HG03066 (cell line): ENCODE results near the gene HOXC6.

Source experiments
- ATAC-seq: cut with Tn5 transposase; IDR thresholded peaks from one replicate; pipeline ENCODE4 v1.9.1; 2021; ENCODE audit warnings: low read depth; ENCODE audit not compliant: unreplicated experiment

Gene HOXC6

DNA sequence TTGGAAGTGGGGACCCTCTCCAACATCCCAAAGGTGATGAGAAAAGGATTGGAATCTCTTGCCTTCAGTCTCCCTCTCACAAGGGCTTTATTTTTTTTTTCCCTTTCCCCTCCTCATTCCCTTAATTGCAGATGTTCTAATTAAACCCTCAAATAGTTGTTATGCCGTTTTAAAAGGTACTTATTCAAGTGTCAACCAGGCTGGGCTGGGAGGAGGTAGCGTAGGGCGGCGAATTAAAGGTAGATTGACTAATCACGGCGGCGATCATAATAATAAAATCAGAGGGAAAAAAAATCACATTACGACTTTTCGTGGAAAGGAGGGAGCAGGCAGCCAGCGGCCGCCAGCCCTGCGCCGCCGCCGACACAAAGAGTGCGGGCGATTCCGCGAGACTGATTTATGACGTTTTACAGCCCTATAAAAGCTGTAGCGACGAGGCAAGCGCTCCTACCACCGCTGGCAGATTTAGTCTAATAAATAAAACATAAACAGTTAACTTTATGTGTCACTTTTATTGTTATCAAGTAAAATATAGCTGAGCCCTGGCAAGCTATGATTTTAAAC is 23.7 kb downstream of the HOXC6 start:
- ATAC-seq: no peak

GRCh38 chr12:54052438-54053002 is 24.3 kb downstream of the HOXC6 start:
- ATAC-seq: no peak

DNA sequence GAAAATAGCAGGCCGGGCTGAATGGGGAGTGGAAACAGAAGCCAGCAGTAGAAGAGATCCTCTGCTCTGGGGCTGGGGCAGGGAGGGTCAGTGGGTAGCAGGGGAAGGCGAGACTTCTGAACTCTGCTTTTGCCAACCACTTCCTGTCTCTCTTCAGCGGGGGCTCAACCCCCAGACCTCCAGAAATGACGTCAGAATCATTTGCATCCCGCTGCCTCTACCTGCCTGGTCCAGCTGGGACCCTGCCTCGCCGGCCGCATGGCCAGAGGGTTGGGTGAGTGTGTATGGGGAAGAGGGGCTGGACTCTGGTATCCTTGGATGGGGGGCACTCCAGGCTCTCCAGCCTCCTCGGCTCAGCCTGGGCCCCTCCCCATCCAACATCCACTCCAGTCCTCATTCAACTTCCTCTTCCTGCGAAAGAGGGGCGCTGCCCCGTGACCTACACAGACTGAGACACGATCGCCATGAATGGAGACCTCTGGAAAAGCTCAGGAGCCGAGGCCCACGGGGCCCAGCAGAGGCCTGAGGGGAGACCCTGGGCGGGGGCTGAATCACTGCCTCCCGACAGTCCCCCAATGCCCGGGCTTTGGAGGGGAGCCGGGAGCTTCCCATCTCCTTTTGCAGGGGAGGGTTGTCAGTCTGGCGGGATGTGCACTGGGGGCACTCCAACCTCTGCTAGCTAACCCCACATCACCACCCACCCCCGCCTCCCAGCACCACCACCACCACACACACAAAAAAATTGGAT is 24.9 kb downstream of the HOXC6 start:
- peak; percentile 78 for ATAC-seq

DNA sequence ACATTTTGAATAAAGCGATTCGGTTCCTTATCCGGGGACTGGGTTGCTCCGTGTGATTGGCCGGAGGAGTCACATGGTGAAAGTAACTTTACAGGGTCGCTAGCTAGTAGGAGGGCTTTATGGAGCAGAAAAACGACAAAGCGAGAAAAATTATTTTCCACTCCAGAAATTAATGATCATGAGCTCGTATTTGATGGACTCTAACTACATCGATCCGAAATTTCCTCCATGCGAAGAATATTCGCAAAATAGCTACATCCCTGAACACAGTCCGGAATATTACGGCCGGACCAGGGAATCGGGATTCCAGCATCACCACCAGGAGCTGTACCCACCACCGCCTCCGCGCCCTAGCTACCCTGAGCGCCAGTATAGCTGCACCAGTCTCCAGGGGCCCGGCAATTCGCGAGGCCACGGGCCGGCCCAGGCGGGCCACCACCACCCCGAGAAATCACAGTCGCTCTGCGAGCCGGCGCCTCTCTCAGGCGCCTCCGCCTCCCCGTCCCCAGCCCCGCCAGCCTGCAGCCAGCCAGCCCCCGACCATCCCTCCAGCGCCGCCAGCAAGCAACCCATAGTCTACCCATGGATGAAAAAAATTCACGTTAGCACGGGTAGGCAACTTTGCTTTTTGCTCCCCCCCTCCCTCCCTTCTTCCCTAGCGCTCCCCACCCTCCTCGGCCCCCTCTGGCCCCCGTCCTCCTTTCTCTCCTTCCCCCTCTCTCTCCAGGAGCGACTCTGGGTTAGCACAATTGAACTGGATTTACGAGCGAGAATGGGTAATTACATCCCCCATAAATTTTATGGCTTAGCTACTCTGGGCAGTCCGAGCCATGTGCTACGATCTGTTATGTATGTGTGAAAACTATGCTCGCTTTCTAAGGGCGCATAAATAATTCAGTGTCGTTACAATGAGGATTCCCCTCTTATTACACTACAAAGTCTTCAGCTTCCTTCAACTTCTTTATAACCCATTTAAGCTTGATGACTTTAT is 25.8 kb downstream of the HOXC6 start, which contains the start of gene HOXC4:
HOXC4 (plus strand) TSS at position 85 of the 991 bp plus-strand sequence; CDS start at position 173, 88 bp downstream.
- peak; percentile 51 for ATAC-seq

DNA sequence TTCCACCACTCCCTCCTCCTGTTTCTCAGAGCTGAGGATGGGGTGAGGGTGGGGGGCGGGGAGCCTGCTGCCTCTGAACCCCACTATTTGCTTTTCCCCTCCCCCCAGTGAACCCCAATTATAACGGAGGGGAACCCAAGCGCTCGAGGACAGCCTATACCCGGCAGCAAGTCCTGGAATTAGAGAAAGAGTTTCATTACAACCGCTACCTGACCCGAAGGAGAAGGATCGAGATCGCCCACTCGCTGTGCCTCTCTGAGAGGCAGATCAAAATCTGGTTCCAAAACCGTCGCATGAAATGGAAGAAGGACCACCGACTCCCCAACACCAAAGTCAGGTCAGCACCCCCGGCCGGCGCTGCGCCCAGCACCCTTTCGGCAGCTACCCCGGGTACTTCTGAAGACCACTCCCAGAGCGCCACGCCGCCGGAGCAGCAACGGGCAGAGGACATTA is 26.5 kb downstream of the HOXC6 start:
- ATAC-seq: no peak

DNA sequence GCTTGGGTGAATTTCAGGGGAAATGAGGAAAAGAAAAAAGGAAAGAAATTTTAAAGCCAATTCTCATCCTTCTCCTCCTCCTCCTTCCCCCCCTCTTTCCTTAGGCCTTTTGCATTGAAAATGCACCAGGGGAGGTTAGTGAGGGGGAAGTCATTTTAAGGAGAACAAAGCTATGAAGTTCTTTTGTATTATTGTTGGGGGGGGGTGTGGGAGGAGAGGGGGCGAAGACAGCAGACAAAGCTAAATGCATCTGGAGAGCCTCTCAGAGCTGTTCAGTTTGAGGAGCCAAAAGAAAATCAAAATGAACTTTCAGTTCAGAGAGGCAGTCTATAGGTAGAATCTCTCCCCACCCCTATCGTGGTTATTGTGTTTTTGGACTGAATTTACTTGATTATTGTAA is 27.3 kb downstream of the HOXC6 start:
- ATAC-seq: no peak

- ATAC-seq: no peak
Measured at GRCh38 chr12:54056110-54056509, 27.9 kb downstream of the HOXC6 start.

- no peak for ATAC-seq
Measured at GRCh38 chr12:54058128-54058768, 30.0 kb downstream of the HOXC6 start.

DNA sequence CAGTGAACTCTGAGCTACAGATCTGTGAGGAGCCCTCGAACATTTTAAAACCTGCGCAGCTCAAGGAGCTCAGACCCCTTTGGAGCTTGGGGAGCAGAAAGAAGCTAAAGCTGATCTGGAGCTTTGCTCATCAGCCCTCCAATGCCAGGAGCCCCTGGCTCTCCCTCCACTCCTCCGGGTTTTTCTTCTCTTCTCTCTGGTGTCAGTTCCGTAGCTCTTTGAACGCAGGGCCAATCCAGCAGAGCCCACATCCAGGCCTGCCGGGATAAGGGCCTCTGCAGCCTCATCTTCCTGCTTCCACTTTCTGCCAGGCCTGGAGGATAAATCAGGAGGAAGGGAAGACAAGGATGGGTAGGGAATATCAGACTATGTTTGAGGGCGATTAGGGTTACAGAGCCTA is 31.4 kb downstream of the HOXC6 start:
- no peak for ATAC-seq

- ATAC-seq: no peak
Measured at GRCh38 chr12:54060174-54060974, 32.1 kb downstream of the HOXC6 start.

DNA sequence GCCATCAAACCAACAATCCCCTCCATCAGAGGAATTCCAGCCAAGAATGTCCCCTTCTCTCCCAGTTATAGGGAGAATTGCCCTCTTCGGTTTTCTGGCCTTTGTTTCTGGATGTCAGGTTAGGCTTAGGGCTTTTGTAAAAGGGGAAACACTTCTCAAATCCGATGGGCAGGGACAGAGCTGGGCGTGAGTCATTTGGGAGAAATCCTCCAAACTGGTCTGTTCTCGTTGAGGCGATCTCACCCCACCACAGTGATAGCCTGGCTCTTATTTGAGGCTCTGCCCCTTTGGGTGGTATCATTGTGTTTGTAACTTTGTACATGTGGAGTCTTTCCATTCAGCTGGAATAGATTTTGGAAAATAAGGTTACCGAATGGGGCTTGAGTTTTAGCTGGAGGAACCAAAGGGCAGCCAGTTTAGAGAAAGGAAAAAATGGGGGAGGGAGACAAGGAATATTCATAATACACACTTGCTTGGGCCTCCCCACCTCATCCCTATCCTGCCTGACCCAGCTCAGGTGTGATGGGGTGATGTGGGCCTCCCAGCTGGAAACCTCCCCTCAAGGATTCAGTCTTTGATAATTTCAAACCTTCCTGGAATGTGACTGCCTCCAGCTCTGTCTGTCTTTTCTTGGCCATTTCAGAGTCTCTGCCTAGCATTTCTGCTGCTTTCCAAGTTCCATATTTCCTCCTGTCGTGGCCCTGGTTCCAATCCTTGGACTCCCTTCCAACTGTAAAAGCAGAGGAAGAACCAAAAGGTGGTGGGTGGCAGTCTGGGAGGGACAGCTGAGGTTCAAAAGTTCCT is 32.9 kb downstream of the HOXC6 start:
- no peak for ATAC-seq

DNA sequence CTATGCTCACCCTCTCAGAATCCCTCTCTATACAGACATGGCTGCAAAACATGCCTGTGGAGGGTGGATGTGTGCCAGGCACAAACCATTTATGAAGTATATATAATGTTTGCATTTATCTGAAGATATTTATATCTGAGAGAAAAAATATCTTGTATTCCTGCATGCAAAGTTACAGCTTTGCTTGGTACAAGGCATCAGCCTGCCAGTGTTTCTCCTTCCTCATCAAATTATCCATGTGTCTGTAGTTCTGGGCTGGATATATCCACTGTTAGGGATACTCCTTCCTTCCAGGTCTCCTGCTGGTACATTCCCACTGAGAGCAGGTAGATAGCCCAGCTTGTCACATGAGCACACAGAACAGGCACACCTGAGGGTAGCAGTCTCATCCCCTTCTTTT is 37.4 kb downstream of the HOXC6 start:
- ATAC-seq: no peak

DNA sequence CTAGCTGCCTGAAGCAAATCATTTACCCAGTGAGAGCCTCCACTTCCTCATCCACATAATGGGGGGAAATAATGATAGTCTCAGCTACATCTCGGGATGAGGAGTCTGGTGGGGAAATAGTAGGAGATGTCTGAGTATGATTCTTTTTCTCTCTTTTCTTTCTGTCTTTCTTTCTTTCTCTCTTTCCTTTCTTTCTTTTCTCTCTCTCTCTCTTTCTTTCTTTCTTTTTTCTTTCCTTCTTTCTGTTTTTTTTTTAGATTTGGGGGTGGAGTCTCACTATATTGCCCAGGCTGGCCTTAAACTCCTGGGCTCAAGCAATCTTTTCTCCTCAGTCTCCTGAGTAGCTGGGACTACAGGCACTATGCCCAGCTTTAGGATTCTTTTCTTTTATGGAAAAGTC is 38.2 kb downstream of the HOXC6 start:
- no peak for ATAC-seq

GRCh38 chr12:54068418-54069070 is 40.3 kb downstream of the HOXC6 start:
- no peak for ATAC-seq

- ATAC-seq: no peak
Measured at GRCh38 chr12:54071942-54072341, 43.7 kb downstream of the HOXC6 start.

GRCh38 chr12:54074308-54074707 is 46.1 kb downstream of the HOXC6 start:
- no peak for ATAC-seq

DNA sequence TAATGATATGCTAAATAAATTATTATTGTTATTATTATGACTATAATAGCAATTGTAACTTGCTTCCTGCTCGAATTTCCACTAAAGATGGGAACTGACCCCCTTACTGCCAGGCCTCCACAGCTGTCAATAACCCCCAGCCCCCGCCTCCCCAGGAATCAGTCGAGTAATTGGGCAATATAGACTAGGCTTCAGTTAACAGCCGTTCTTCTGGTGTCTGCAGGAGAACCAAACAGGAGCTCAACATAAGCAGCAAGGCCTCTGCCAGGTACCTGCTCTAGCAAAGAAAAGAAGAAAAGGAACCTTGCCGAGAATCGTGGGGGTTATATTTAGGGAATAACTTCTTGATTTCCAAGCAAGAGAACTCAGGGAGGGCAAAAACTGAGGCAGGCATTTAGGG is 47.2 kb downstream of the HOXC6 start:
- ATAC-seq: no peak

- ATAC-seq: no peak
Measured at GRCh38 chr12:54075974-54076373, 47.7 kb downstream of the HOXC6 start.
